Kasumi-1 (cell line): ENCODE data around the gene SOCS2.
"Not testable (repeated sequence)": the region's sequence is repeated elsewhere in the genome, so short reads cannot be mapped to it uniquely, and the experiment has no call there.

Experiments used
- DNase-seq, 2 experiments: peaks; one replicate each; lab custom pipeline; 2025; lab: John Stamatoyannopoulos, UW

The SOCS2 gene

GRCh38 chr12:93571925-93572711, at the start of gene SOCS2:
TSS of gene SOCS2 (plus strand) at chr12:93572675. CDS start at chr12:93572898, 223 bp downstream.
- DNase-seq = no peak

GRCh38 chr12:93524386-93525133, 47.9 kb upstream of the SOCS2 start:
- no peak for DNase-seq

GRCh38 chr12:93526786-93527428, 45.6 kb upstream of the SOCS2 start:
- DNase-seq = no peak

- no peak for DNase-seq
Measured at GRCh38 chr12:93530358-93530757, 42.1 kb upstream of the SOCS2 start.

GRCh38 chr12:93533310-93533709, 39.2 kb upstream of the SOCS2 start:
- no peak for DNase-seq

GRCh38 chr12:93536111-93536765, 36.2 kb upstream of the SOCS2 start:
- DNase-seq = no peak

GRCh38 chr12:93536766-93537488, 35.5 kb upstream of the SOCS2 start:
- no peak for DNase-seq

GRCh38 chr12:93537769-93538168, 34.7 kb upstream of the SOCS2 start:
- no peak for DNase-seq

GRCh38 chr12:93539821-93540220, 32.7 kb upstream of the SOCS2 start:
- DNase-seq = no peak

GRCh38 chr12:93540466-93540865, 32.0 kb upstream of the SOCS2 start:
- no peak for DNase-seq

GRCh38 chr12:93541578-93542225, 30.8 kb upstream of the SOCS2 start:
- DNase-seq = no peak

- no peak for DNase-seq
Measured at GRCh38 chr12:93547778-93548177, 24.7 kb upstream of the SOCS2 start.

- DNase-seq = no peak
Measured at GRCh38 chr12:93549174-93549573, 23.3 kb upstream of the SOCS2 start.

- no peak for DNase-seq
Measured at GRCh38 chr12:93550748-93551611, 21.5 kb upstream of the SOCS2 start.

- no peak for DNase-seq
Measured at GRCh38 chr12:93552427-93552826, 20.0 kb upstream of the SOCS2 start.

- not testable (repeated sequence) for DNase-seq
Measured at GRCh38 chr12:93557879-93558278, 14.6 kb upstream of the SOCS2 start.

GRCh38 chr12:93558685-93559084, 13.8 kb upstream of the SOCS2 start:
- not testable (repeated sequence) for DNase-seq

- DNase-seq = peak; percentile 40 to 48
Measured at GRCh38 chr12:93563807-93564538, 8.5 kb upstream of the SOCS2 start.

GRCh38 chr12:93565760-93566159, 6.7 kb upstream of the SOCS2 start:
- no peak for DNase-seq
